ENCODE measurements around the gene F7. TPM values are rescaled to one million over a fixed set of nuclear protein-coding genes. Genes with fewer than 3 reads are reported as not detected.

The F7 gene
- total and polyA plus RNA-seq, 2 donors (not counting 1 experiment from before 2014, with no cell fraction given), result not detected

DNA sequence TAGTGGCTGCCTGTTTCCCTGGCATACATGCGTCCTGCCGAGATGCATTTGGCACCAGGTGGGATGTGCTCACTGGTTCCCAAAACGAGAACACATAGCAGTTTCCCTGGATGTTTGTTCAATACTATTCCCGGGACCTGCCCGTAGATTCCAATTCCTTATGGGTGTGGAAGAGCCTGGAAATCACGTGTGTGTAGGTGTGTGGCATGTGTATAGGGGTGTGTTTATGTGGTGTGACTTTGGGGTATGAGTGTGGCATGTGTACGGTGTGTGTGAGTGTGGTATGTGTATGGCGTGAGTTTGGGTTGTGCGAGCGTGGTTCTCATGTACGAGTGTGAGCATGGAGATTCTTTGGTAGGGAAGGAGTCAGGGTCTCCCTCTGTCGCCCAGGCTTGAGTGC is 2.9 kb upstream of the F7 start:
- Histone ChIP-seq H3K4me1 (ENCODE audit: control insufficient read depth in 2 of 2, insufficient read depth in 2 of 2, low read length in 2 of 2) (no peaks in the 10 kb centered on the region), H3K79me2 (ENCODE audit: control insufficient read depth, insufficient read depth, low read length) (no peaks in the 10 kb centered on the region), H3K9me3 (ENCODE audit: control extremely low read depth in 1 of 3, control insufficient read depth in 2 of 3, insufficient read depth in 1 of 3, low read length in 2 of 3) (peaks cover 0 to 5% (median 0%) of the 10 kb centered on the region in 3 donors), H3K27me3 (replicated peaks in 1 of 4; ENCODE audit: control extremely low read depth in 1 of 4, control insufficient read depth in 3 of 4, insufficient read depth in 4 of 4, low read length in 3 of 4) (peaks cover 0 to 3% (median 0%) of the 10 kb centered on the region in 4 experiments), H3K9ac (ENCODE audit: low read length) (no peak overlapping the region), H2AFZ (ENCODE audit: insufficient read depth, low read depth, low read length, poor library complexity, severe bottlenecking) (no peak overlapping the region), H3K4me2 (replicated peaks; ENCODE audit: low read depth, low read length, poor library complexity, severe bottlenecking) (no peak overlapping the region), H3K4me3 (ENCODE audit: control extremely low read depth in 1 of 5, extremely low read depth in 1 of 5, insufficient read depth in 1 of 5, low read depth in 2 of 5, low read length in 4 of 5) (no peak overlapping the region), H3K27ac (ENCODE audit: low read length in 2 of 2) (no peak overlapping the region), H3K36me3 (replicated peaks in 1 of 2; ENCODE audit: control extremely low read depth in 1 of 2, control insufficient read depth in 1 of 2, extremely low read depth in 1 of 2, insufficient read depth in 2 of 2, low read length in 1 of 2) (no peaks in the 10 kb centered on the region), H4K20me1 (ENCODE audit: control insufficient read depth, insufficient read depth, low read length, poor library complexity, severe bottlenecking) (no peaks in the 10 kb centered on the region)
- intact Hi-C loops (cut with micrococcal nuclease), result no loop called here
- no peak for ATAC-seq (ENCODE audit: low read depth)
- Mint-ChIP-seq H3K9me3 (ENCODE audit: insufficient read depth) (no peaks in the 10 kb centered on the region), H3K4me1 (no peaks in the 10 kb centered on the region), H3K27ac (no peak overlapping the region), H3K4me3 (no peak overlapping the region), H3K27me3 (peaks cover 4% of the 10 kb centered on the region)
- DNase-seq, result no peak
- ChIA-PET POLR2A (no interaction called here), CTCF (no interaction called here)
- WGBS (ENCODE audit: insufficient coverage), result 90% methylated on average over 12 of the region's 12 CpGs
- no peak for TF ChIP-seq EZH2 (IDR thresholded peaks at IDR 0.05; ENCODE audit: borderline replicate concordance, insufficient read depth, low read depth, low read length, poor library complexity, severe bottlenecking)
- TF ChIP-seq, protein P1, sequence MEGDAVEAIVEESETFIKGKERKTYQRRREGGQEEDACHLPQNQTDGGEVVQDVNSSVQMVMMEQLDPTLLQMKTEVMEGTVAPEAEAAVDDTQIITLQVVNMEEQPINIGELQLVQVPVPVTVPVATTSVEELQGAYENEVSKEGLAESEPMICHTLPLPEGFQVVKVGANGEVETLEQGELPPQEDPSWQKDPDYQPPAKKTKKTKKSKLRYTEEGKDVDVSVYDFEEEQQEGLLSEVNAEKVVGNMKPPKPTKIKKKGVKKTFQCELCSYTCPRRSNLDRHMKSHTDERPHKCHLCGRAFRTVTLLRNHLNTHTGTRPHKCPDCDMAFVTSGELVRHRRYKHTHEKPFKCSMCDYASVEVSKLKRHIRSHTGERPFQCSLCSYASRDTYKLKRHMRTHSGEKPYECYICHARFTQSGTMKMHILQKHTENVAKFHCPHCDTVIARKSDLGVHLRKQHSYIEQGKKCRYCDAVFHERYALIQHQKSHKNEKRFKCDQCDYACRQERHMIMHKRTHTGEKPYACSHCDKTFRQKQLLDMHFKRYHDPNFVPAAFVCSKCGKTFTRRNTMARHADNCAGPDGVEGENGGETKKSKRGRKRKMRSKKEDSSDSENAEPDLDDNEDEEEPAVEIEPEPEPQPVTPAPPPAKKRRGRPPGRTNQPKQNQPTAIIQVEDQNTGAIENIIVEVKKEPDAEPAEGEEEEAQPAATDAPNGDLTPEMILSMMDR (IDR thresholded peaks at IDR 0.05), result no peak

DNA sequence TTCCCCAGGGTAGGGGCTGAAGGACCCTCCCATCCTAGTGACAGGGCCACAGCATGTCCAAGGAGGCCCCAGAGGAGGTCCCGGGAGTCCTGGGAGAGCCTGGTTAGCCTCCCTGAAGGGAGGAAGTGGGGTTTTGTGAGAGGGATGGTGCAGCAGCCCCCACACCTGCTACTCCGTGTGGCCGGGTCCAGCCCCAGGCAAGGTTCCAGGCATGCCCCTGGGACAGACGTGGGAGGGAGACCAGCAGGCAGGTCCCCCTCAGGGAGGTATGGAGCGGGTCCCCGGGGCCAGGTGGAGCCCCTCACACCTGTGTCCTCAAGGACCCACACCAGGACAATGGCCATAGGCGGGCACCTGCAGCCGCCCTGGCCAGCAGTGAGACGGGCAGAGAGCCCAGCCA is 1.9 kb upstream of the F7 start:
- ChIA-PET POLR2A (no interaction called here), CTCF (no interaction called here)
- H3K27me3 Mint-ChIP-seq, result peaks cover 4% of the 10 kb centered on the region
- intact Hi-C loops (cut with micrococcal nuclease), result no loop called here
- no peak overlapping the region for H3K27ac ChIP-seq (ENCODE audit: low read length in 2 of 2)
- no peaks in the 10 kb centered on the region for H3K9me3 Mint-ChIP-seq (ENCODE audit: insufficient read depth)
- H3K27me3 ChIP-seq (replicated peaks in 1 of 4; ENCODE audit: control extremely low read depth in 1 of 4, control insufficient read depth in 3 of 4, insufficient read depth in 4 of 4, low read length in 3 of 4), result peaks cover 0 to 3% (median 0%) of the 10 kb centered on the region in 4 experiments
- no peak overlapping the region for H2AFZ ChIP-seq (ENCODE audit: insufficient read depth, low read depth, low read length, poor library complexity, severe bottlenecking)
- no peak overlapping the region for H3K4me3 Mint-ChIP-seq
- no peak for DNase-seq
- H3K36me3 ChIP-seq (replicated peaks in 1 of 2; ENCODE audit: control extremely low read depth in 1 of 2, control insufficient read depth in 1 of 2, extremely low read depth in 1 of 2, insufficient read depth in 2 of 2, low read length in 1 of 2), result no peaks in the 10 kb centered on the region
- H3K27ac Mint-ChIP-seq, result no peak overlapping the region
- no peak overlapping the region for H3K4me2 ChIP-seq (replicated peaks; ENCODE audit: low read depth, low read length, poor library complexity, severe bottlenecking)
- no peaks in the 10 kb centered on the region for H4K20me1 ChIP-seq (ENCODE audit: control insufficient read depth, insufficient read depth, low read length, poor library complexity, severe bottlenecking)
- peaks cover 0 to 5% (median 0%) of the 10 kb centered on the region in 3 donors for H3K9me3 ChIP-seq (ENCODE audit: control extremely low read depth in 1 of 3, control insufficient read depth in 2 of 3, insufficient read depth in 1 of 3, low read length in 2 of 3)
- H3K4me3 ChIP-seq (ENCODE audit: control extremely low read depth in 1 of 5, extremely low read depth in 1 of 5, insufficient read depth in 1 of 5, low read depth in 2 of 5, low read length in 4 of 5), result no peak overlapping the region
- H3K4me1 ChIP-seq (ENCODE audit: control insufficient read depth in 2 of 2, insufficient read depth in 2 of 2, low read length in 2 of 2), result no peaks in the 10 kb centered on the region
- 80% methylated on average over 9 of the region's 9 CpGs for WGBS (ENCODE audit: insufficient coverage)
- no peak for TF ChIP-seq EZH2 (IDR thresholded peaks at IDR 0.05; ENCODE audit: borderline replicate concordance, insufficient read depth, low read depth, low read length, poor library complexity, severe bottlenecking)
- TF ChIP-seq, protein P1 (IDR thresholded peaks at IDR 0.05), result no peak
- no peak for ATAC-seq (ENCODE audit: low read depth)
- no peak overlapping the region for H3K9ac ChIP-seq (ENCODE audit: low read length)
- H3K79me2 ChIP-seq (ENCODE audit: control insufficient read depth, insufficient read depth, low read length), result no peaks in the 10 kb centered on the region
- no peaks in the 10 kb centered on the region for H3K4me1 Mint-ChIP-seq

Measured in B cell (primary cell).